ENCODE measurements around the gene ITGB6. TPM values are rescaled to one million over a fixed set of nuclear protein-coding genes. Genes with fewer than 3 reads are reported as not detected.
A peak's percentile ranks its signal among the peaks of the same experiment; 100 is the strongest.

Gene ITGB6
- total and polyA plus RNA-seq, 7 donors = 1.8 to 5.1 (median 2.5) TPM; not detected in 4

DNA sequence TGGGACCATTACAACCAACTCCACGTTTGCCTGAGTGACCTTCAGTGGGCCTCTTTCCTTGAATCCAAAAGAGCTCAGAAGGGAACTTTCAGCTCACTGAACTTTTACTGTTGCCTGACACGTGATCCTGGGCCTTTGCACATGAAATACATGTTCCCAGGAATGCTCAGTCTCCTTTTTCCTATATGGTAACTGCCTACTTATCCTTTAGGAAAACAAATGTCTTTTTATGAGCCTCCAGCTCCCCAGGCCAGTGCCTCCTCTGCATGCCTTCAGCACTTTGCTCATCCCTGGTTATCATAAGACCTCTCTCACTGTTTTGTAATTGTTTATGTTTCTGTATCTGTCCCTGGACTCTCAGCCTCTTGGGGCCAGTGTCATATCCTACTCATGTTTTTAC is 142.7 kb downstream of the ITGB6 start:
- intact Hi-C loops (cut with DNase I) = no loop called here
- Histone ChIP-seq H3K36me3 (no peaks in the 10 kb centered on the region), H3K9me3 (no peaks in the 10 kb centered on the region), H3K27me3 (no peaks in the 10 kb centered on the region), H3K27ac (no peak overlapping the region), H3K4me1 (peaks cover 0 to 24% (median 20%) of the 10 kb centered on the region in 4 donors), H3K4me3 (no peak overlapping the region)
- no peak for TF ChIP-seq EP300 (IDR thresholded peaks at IDR 0.05)
- TF ChIP-seq CTCF (IDR thresholded peaks at IDR 0.05) = no peak
- no peak for TF ChIP-seq POLR2A (IDR thresholded peaks at IDR 0.05)
- no peak for TF ChIP-seq POLR2AphosphoS5 (IDR thresholded peaks at IDR 0.05)
- DNase-seq = no peak
- 70 to 80% methylated on average over 2 of the region's 2 CpGs for WGBS, 2 donors

GRCh38 chr2:160055726-160056108 is 144.4 kb downstream of the ITGB6 start:
- TF ChIP-seq POLR2A (IDR thresholded peaks at IDR 0.05) (no peak), POLR2AphosphoS5 (IDR thresholded peaks at IDR 0.05) (no peak), CTCF (IDR thresholded peaks at IDR 0.05) (no peak), EP300 (IDR thresholded peaks at IDR 0.05) (no peak)
- H3K27me3 ChIP-seq = no peaks in the 10 kb centered on the region
- no peaks in the 10 kb centered on the region for H3K36me3 ChIP-seq
- peak overlapping the region in 2 of 4 donors; percentile 37 to 54 for H3K27ac ChIP-seq
- intact Hi-C loops (cut with DNase I) = no loop called here
- peaks cover 0 to 30% (median 17%) of the 10 kb centered on the region in 4 donors for H3K4me1 ChIP-seq
- H3K4me3 ChIP-seq = no peak overlapping the region
- WGBS, 2 donors = 93 to 95% methylated on average over 7 of the region's 7 CpGs
- H3K9me3 ChIP-seq = no peaks in the 10 kb centered on the region
- DNase-seq = no peak

- DNase-seq = no peak
- WGBS, 2 donors = 79 to 91% methylated on average over 7 of the region's 7 CpGs
- no peaks in the 10 kb centered on the region for H3K9me3 ChIP-seq
- H3K4me1 ChIP-seq = peaks cover 0 to 30% (median 17%) of the 10 kb centered on the region in 4 donors
- intact Hi-C loops (cut with DNase I) = no loop called here
- H3K4me3 ChIP-seq = no peak overlapping the region
- no peak for TF ChIP-seq CTCF (IDR thresholded peaks at IDR 0.05)
- peak in 1 of 4 donors; percentile 22 for TF ChIP-seq POLR2AphosphoS5 (IDR thresholded peaks at IDR 0.05)
- H3K27ac ChIP-seq = peak overlapping the region in 2 of 4 donors; percentile 37 to 54
- no peaks in the 10 kb centered on the region for H3K36me3 ChIP-seq
- H3K27me3 ChIP-seq = no peaks in the 10 kb centered on the region
Observed at GRCh38 chr2:160054984-160055725, 144.9 kb downstream of the ITGB6 start.

GRCh38 chr2:160053946-160054345 is 146.1 kb downstream of the ITGB6 start:
- H3K27ac ChIP-seq = no peak overlapping the region
- TF ChIP-seq CTCF (IDR thresholded peaks at IDR 0.05) (no peak), POLR2A (IDR thresholded peaks at IDR 0.05) (no peak), EP300 (IDR thresholded peaks at IDR 0.05) (no peak), POLR2AphosphoS5 (IDR thresholded peaks at IDR 0.05) (no peak)
- DNase-seq = no peak
- H3K36me3 ChIP-seq = no peaks in the 10 kb centered on the region
- no peak overlapping the region for H3K4me3 ChIP-seq
- WGBS, 2 donors = 94 to 96% methylated on average over 2 of the region's 2 CpGs
- intact Hi-C loops (cut with DNase I) = no loop called here
- no peaks in the 10 kb centered on the region for H3K27me3 ChIP-seq
- H3K9me3 ChIP-seq = no peaks in the 10 kb centered on the region
- peaks cover 0 to 30% (median 17%) of the 10 kb centered on the region in 4 donors for H3K4me1 ChIP-seq

Measured in sigmoid colon (tissue), 7 donors.